ENCODE data around the gene IGLL5.
A peak's percentile ranks its signal among the peaks of the same experiment; 100 is the strongest.

IGLL5 gene

GRCh38 chr22:22888571-22889353 is 1.1 kb downstream of the IGLL5 start:
- Histone ChIP-seq H3F3A (ENCODE audit: insufficient read depth, low read length) (peaks cover 94% of the 10 kb centered on the region), H3K36me3 (replicated peaks; ENCODE audit: insufficient read depth, low read length) (peaks cover 30% of the 10 kb centered on the region), H2AFZ (ENCODE audit: low read length) (no peak overlapping the region), H3K4me2 (ENCODE audit: low read depth, low read length) (peak overlapping the region; percentile 76), H3K9me2 (replicated peaks; ENCODE audit: insufficient read depth, low read length) (no peaks in the 10 kb centered on the region), H3K79me2 (ENCODE audit: low read length) (peaks cover 97% of the 10 kb centered on the region), H3K4me3 (ENCODE audit: low read length) (peak overlapping the region; percentile 99), H3K9ac (ENCODE audit: low read length) (peak overlapping the region; percentile 100), H3K4me1 (ENCODE audit: low read length) (peaks cover 20% of the 10 kb centered on the region), H4K20me1 (ENCODE audit: insufficient read depth, low read length) (no peaks in the 10 kb centered on the region), H3K27me3 (replicated peaks; ENCODE audit: insufficient read depth, low read length) (no peaks in the 10 kb centered on the region), H3K9me3 (replicated peaks; ENCODE audit: insufficient read depth, low read length) (no peaks in the 10 kb centered on the region), H3K27ac (ENCODE audit: low read length) (peak overlapping the region; percentile 98)
- TF ChIP-seq EZH2phosphoT487 (IDR thresholded peaks at IDR 0.05; ENCODE audit: low read length) (no peak), EZH2 (optimal IDR thresholded peaks at IDR 0.05; ENCODE audit: low read depth, low read length) (no peak), CTCF (IDR thresholded peaks at IDR 0.05; ENCODE audit: low read length) (no peak)
- peak; percentile 16 for DNase-seq

GRCh38 chr22:22890085-22890484 is 2.5 kb downstream of the IGLL5 start:
- H3K79me2 ChIP-seq (ENCODE audit: low read length): peaks cover 100% of the 10 kb centered on the region

GRCh38 chr22:22891139-22891621 is 3.6 kb downstream of the IGLL5 start:
- peak overlapping the region; percentile 98 for H3K4me2 ChIP-seq (ENCODE audit: low read depth, low read length)

More at GRCh38 chr22:22890085-22890484, 2.5 kb downstream of the IGLL5 start:
- Histone ChIP-seq H3K9me3 (replicated peaks; ENCODE audit: insufficient read depth, low read length) (no peaks in the 10 kb centered on the region), H3K9me2 (replicated peaks; ENCODE audit: insufficient read depth, low read length) (no peaks in the 10 kb centered on the region), H3K4me3 (ENCODE audit: low read length) (peak overlapping the region; percentile 99), H3K27me3 (replicated peaks; ENCODE audit: insufficient read depth, low read length) (no peaks in the 10 kb centered on the region), H3F3A (ENCODE audit: insufficient read depth, low read length) (peaks cover 100% of the 10 kb centered on the region), H3K27ac (ENCODE audit: low read length) (peak overlapping the region; percentile 98), H2AFZ (ENCODE audit: low read length) (no peak overlapping the region), H4K20me1 (ENCODE audit: insufficient read depth, low read length) (no peaks in the 10 kb centered on the region), H3K4me1 (ENCODE audit: low read length) (peaks cover 26% of the 10 kb centered on the region), H3K36me3 (replicated peaks; ENCODE audit: insufficient read depth, low read length) (peaks cover 42% of the 10 kb centered on the region), H3K9ac (ENCODE audit: low read length) (peak overlapping the region; percentile 100), H3K4me2 (ENCODE audit: low read depth, low read length) (peak overlapping the region; percentile 26; the same call in 1 of the 2 replicates)
- peak; percentile 28 for DNase-seq
- TF ChIP-seq EZH2phosphoT487 (IDR thresholded peaks at IDR 0.05; ENCODE audit: low read length): no peak

More at GRCh38 chr22:22891139-22891621, 3.6 kb downstream of the IGLL5 start:
- peaks cover 100% of the 10 kb centered on the region for H3F3A ChIP-seq (ENCODE audit: insufficient read depth, low read length)
- H3K4me1 ChIP-seq (ENCODE audit: low read length): peaks cover 26% of the 10 kb centered on the region
- peak overlapping the region; percentile 98 for H3K27ac ChIP-seq (ENCODE audit: low read length)
- no peaks in the 10 kb centered on the region for H3K27me3 ChIP-seq (replicated peaks; ENCODE audit: insufficient read depth, low read length)
- peak overlapping the region; percentile 100 for H3K9ac ChIP-seq (ENCODE audit: low read length)
- H3K9me3 ChIP-seq (replicated peaks; ENCODE audit: insufficient read depth, low read length): no peaks in the 10 kb centered on the region
- H3K4me3 ChIP-seq (ENCODE audit: low read length): peak overlapping the region; percentile 99
- H3K79me2 ChIP-seq (ENCODE audit: low read length): peaks cover 92% of the 10 kb centered on the region
- peaks cover 43% of the 10 kb centered on the region for H3K36me3 ChIP-seq (replicated peaks; ENCODE audit: insufficient read depth, low read length)
- H4K20me1 ChIP-seq (ENCODE audit: insufficient read depth, low read length): no peaks in the 10 kb centered on the region
- DNase-seq: no peak
- H3K9me2 ChIP-seq (replicated peaks; ENCODE audit: insufficient read depth, low read length): no peaks in the 10 kb centered on the region
- H2AFZ ChIP-seq (ENCODE audit: low read length): no peak overlapping the region
- TF ChIP-seq EZH2phosphoT487 (IDR thresholded peaks at IDR 0.05; ENCODE audit: low read length) (no peak), EZH2 (optimal IDR thresholded peaks at IDR 0.05; ENCODE audit: low read depth, low read length) (no peak), CTCF (IDR thresholded peaks at IDR 0.05; ENCODE audit: low read length) (no peak)
